HG03520 (cell line): Measurements from ENCODE around the gene EEIG2.
"Not testable (repeated sequence)": the region's sequence is repeated elsewhere in the genome, so short reads cannot be mapped to it uniquely, and the experiment has no call there.

Source experiments
- ATAC-seq: cut with Tn5 transposase; IDR thresholded peaks from one replicate; pipeline ENCODE4 v1.9.1; 2021; ENCODE audit warnings: mild to moderate bottlenecking, moderate library complexity; ENCODE audit not compliant: unreplicated experiment

EEIG2 gene

DNA sequence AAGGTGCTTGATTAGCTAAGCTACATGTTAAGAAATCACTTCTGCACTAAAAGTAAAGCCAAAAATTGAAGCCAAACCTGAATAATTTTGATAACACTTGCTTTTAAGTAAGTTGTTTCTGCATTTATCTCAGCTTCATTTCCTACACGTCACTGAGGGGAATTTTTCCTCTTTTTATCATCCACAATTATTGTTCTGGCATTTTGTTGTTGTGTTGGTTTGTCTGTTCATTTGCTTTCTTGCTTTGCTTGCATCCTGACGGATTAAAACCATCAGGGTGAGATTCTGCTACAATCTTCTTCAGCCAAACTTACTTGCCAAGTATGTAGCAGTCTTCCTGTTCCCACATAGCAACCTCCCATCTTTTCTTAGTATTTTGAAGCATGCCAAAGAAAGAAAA lies 18.0 kb upstream of the EEIG2 start:
- ATAC-seq = no peak

GRCh38 chr1:108547493-108547892 lies 12.4 kb upstream of the EEIG2 start:
- ATAC-seq = not testable (repeated sequence)

GRCh38 chr1:108551137-108551862 lies 8.6 kb upstream of the EEIG2 start:
- ATAC-seq = peak; percentile 92

DNA sequence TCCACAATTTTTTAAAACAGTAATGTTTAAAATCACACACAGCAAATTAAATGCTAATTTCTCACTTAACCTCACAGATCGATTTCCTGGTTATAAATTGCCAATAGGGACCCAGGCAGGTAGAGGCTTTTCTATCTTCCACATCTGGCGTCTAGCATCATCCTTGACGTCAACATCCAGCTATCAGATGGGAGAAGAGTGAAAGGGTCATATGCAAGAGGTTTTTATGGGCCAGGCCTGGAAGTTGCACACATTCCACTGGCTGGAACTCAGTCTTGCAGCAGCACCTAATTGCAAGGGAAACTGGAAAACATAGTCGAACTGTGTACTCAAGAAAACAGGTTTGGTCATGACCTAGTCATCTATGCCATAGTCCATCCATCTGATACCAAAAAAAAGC lies 6.0 kb upstream of the EEIG2 start:
- ATAC-seq = no peak

GRCh38 chr1:108554682-108555427 lies 5.0 kb upstream of the EEIG2 start:
- ATAC-seq = no peak

- no peak for ATAC-seq
Observed at GRCh38 chr1:108556066-108556465, 3.8 kb upstream of the EEIG2 start.

DNA sequence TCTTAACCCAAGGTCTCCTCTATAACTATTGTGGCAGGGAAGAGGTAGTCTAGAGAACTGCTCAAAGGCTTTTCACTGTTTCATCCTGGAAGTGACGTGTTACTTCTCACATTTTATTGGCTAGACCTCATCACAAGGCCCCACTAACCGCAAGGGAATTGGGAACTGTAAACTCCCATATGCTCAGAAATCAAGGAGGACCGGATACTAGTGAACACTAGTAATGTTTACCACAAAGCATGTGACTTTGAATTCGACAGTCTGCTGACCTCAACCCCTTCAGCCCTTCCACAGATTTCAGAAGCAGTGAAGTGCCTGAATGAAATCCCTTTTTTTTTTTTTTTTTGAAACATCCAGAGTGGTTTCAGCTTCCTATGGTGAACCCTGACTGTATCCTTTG lies 3.4 kb upstream of the EEIG2 start:
- no peak for ATAC-seq

GRCh38 chr1:108557296-108557695 lies 2.6 kb upstream of the EEIG2 start:
- ATAC-seq = no peak

GRCh38 chr1:108560189-108560873 lies 431 bp downstream of the EEIG2 start:
- peak; percentile 25 for ATAC-seq

GRCh38 chr1:108560874-108561459 lies 1.1 kb downstream of the EEIG2 start:
- peak; percentile 37 for ATAC-seq

DNA sequence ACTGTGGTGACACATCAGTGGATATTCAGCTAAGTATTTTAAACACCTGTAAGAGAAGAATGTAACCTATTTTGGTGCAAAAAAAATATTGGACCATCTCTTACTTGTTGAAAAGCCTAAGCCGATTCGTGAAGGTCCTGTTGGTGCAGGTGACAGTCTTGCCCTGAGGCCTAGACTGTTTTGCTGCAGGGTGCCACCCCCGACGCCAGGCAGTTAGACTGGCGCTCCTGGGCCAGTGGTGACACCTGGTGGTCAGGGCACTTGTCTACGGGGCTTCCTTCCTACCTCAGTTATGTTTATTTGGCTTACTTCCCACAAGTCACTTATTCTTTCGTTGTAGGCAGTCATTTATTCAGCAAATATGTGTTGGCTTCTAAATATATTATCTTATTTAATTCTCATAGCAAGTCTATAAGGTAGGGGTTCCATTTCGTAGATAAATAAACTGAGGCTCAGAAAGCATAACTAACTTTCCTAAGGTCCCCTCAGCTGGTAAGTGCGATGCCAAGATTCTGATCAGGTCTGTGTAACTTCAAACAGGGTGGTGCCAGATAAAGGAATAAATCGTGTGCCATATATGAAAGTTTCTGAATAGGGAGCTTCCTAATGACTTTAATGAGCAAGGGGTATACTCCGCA lies 1.9 kb downstream of the EEIG2 start:
- peak; percentile 37 for ATAC-seq

- ATAC-seq = no peak
Observed at GRCh38 chr1:108563808-108564207, 3.9 kb downstream of the EEIG2 start.

DNA sequence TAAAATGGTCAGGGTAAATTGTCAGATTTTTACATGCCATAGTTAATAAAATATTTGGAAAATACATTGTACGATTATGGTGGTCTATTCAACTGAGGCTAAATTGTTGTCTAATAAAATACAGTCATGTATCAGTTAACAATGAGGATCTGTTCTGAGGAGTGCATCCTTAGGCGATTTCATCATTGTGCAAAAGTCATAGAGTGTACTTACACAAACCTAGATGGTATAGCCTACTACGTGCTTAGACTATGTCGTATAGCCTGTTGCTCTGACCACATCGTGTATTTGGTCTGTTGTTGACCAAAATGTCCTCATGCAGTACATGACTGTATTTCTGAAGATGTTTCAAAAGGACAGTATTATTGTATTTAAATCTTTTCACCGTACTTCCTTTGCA lies 5.2 kb downstream of the EEIG2 start:
- no peak for ATAC-seq

- no peak for ATAC-seq
Observed at GRCh38 chr1:108565512-108565911, 5.6 kb downstream of the EEIG2 start.

DNA sequence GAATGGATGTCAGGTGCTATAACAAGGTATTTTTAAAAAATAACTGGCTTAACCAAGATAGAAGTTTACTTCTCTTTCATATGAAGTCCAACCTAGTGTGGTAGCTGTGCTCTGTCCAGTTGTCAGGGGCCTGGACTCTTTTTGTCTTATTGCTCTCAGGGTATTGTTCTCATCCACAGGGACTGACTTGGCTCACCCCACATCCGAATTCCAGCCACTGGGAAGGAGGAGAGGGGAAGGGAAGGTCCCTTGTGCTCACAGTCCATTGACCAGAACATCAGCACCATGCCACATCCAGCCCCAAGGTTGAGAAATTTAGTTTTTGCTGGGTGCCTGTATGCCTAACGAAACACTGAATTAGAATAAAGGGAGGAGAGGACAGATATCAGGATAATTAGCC lies 8.7 kb downstream of the EEIG2 start:
- ATAC-seq = no peak

GRCh38 chr1:108569097-108569728 lies 9.3 kb downstream of the EEIG2 start:
- no peak for ATAC-seq

- ATAC-seq = peak; percentile 97
Observed at GRCh38 chr1:108570128-108570527, 10.2 kb downstream of the EEIG2 start.

DNA sequence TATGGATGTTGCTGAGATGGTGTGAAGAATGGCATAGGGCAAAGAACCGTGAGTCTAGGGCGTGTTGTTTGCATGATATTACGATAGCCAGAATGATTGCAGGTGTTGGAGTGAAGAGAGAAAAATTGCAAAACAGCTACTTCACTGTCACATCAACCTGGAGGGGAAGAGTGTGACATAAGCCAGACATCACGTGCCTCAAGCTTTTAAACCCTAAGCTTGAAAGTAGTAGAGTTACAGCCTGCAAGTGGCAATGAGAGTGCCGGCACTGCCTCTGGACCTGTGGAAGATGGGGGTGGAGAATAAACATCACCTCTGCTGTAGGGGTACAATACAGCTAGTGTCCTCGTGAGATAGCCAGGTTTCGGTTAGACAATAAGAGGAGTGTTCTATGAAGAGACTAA lies 11.1 kb downstream of the EEIG2 start:
- ATAC-seq = no peak

DNA sequence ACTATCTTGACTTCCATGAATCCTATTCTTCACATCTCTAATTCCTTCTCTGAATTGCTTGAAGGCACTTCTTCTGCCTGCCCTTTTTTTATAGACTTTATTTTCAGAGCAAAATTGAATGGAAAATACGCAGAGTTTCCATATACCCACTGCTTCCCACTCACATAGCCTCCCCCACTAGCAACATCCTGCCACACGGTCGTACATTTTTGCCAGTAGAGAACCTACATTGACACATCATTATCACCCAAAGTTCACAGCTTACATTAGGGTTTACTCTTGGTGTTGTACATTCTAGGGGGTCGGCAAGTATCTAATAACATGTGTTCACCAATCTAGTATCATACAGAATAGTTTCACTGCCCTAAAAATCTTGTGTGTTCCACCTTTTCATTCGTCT lies 12.3 kb downstream of the EEIG2 start:
- ATAC-seq = no peak

GRCh38 chr1:108573183-108573582 lies 13.3 kb downstream of the EEIG2 start:
- ATAC-seq = no peak

- no peak for ATAC-seq
Observed at GRCh38 chr1:108574008-108574407, 14.1 kb downstream of the EEIG2 start.
